ENCODE measurements around the gene HCRTR1.

DNA sequence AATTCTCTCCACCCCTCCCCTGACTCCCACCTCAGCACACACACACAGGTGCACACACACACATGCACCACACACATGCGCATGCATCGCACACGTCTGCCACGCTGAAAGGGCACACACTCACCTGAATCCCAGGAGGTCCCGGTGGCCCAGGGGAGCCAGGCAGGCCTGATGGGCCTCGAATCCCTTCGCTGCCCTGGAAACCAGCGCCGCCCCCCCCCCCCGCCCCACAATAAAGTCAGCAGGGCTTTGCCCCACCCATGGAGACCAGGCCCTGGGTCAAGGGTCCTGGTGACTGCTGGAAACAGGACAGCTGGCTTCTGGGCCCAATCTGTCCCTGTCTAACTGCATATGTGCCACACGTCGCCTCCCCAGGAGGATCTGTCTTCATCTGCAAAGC lies 45.0 kb downstream of the HCRTR1 start:
- TF ChIP-seq, protein P1, sequence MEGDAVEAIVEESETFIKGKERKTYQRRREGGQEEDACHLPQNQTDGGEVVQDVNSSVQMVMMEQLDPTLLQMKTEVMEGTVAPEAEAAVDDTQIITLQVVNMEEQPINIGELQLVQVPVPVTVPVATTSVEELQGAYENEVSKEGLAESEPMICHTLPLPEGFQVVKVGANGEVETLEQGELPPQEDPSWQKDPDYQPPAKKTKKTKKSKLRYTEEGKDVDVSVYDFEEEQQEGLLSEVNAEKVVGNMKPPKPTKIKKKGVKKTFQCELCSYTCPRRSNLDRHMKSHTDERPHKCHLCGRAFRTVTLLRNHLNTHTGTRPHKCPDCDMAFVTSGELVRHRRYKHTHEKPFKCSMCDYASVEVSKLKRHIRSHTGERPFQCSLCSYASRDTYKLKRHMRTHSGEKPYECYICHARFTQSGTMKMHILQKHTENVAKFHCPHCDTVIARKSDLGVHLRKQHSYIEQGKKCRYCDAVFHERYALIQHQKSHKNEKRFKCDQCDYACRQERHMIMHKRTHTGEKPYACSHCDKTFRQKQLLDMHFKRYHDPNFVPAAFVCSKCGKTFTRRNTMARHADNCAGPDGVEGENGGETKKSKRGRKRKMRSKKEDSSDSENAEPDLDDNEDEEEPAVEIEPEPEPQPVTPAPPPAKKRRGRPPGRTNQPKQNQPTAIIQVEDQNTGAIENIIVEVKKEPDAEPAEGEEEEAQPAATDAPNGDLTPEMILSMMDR (IDR thresholded peaks at IDR 0.05), result no peak
- no peak for TF ChIP-seq POLR2A (IDR thresholded peaks at IDR 0.05)

All from heart left ventricle (tissue), 13 donors.